PC-9 (cell line): ENCODE results near the gene MASP1. TPM values are rescaled to one million over a fixed set of nuclear protein-coding genes. Genes with fewer than 3 reads are reported as not detected.

Experiments
- BruUV-seq: library from RNA; stranded (reverse); fragments of 400-500 nt; replicated peaks from 2 replicates; lab custom pipeline; 2021; lab: Mats Ljungman, UMichigan
- CTCF ChIA-PET: fragments of 300-600 bp; sonication (Branson Sonifier 250); formaldehyde crosslinking; loops from one replicate; lab custom pipeline; 2022; ENCODE audit warnings: antibody characterized with exemption; lab: Charles Lee
- POLR2A ChIA-PET: fragments of 300-600 bp; sonication (Branson Sonifier 250); formaldehyde crosslinking; loops from one replicate; lab custom pipeline; 2022; ENCODE audit warnings: antibody characterized with exemption; ENCODE audit not compliant: unreplicated experiment; lab: Charles Lee
- DNase-seq, 2 experiments: peaks; one replicate each; pipeline versions ENCODE4 v3.0.0 to v3.0.0-alpha.2; 2015 to 2022; ENCODE audit warnings: mixed read lengths in 1 of 2
- H2AFZ ChIP-seq: fragments of 200-600 bp; sonication (generic); 2 replicates; pipeline ENCODE4 v1.8.1; 2017; ENCODE audit warnings: antibody characterized with exemption
- H3F3A ChIP-seq: fragments of 200-600 bp; sonication (generic); 2 replicates; pipeline ENCODE4 v1.8.1; 2017; ENCODE audit warnings: antibody characterized with exemption, mild to moderate bottlenecking, low read depth; ENCODE audit not compliant: insufficient read depth
- H3K27ac ChIP-seq: fragments of 200-600 bp; sonication (generic); 2 replicates; pipeline ENCODE4 v1.6.1; 2016; ENCODE audit warnings: mixed run types
- H3K27me3 ChIP-seq: fragments of 200-600 bp; sonication (generic); 2 replicates; pipeline ENCODE4 v1.6.1; 2016; ENCODE audit warnings: low read depth, mixed run types; ENCODE audit not compliant: insufficient read depth
- H3K36me3 ChIP-seq: fragments of 200-600 bp; sonication (generic); 2 replicates; pipeline ENCODE4 v1.6.1; 2016; ENCODE audit warnings: low read depth, mixed run types
- H3K4me1 ChIP-seq: fragments of 200-600 bp; sonication (generic); replicated peaks from 2 replicates; pipeline ENCODE4 v1.6.1; 2016; ENCODE audit warnings: mixed run types; ENCODE audit not compliant: insufficient read depth
- H3K4me2 ChIP-seq: fragments of 200-600 bp; sonication (generic); 2 replicates; pipeline ENCODE4 v1.6.1; 2017; ENCODE audit warnings: mixed run types
- H3K4me3 ChIP-seq: fragments of 200-600 bp; sonication (generic); 2 replicates; pipeline ENCODE4 v1.6.1; 2016; ENCODE audit warnings: mixed run types
- H3K79me2 ChIP-seq: fragments of 200-600 bp; sonication (generic); 2 replicates; pipeline ENCODE4 v1.6.1; 2017; ENCODE audit warnings: low read depth, mixed run types
- H3K9me2 ChIP-seq: fragments of 200-600 bp; sonication (generic); 2 replicates; pipeline ENCODE4 v1.8.1; 2017; ENCODE audit warnings: mild to moderate bottlenecking; ENCODE audit not compliant: insufficient read depth
- H3K9me3 ChIP-seq: fragments of 200-600 bp; sonication (generic); 2 replicates; pipeline ENCODE4 v1.8.1; 2016; ENCODE audit warnings: low read depth; ENCODE audit not compliant: insufficient read depth
- H4K20me1 ChIP-seq: fragments of 200-600 bp; sonication (generic); 2 replicates; pipeline ENCODE4 v1.8.1; 2017; ENCODE audit not compliant: insufficient read depth
- EZH2 ChIP-seq: fragments of 200-600 bp; sonication (generic); IDR thresholded peaks from 2 replicates; pipeline ENCODE4 v1.8.0; 2017; ENCODE audit warnings: antibody characterized with exemption, low read depth
- intact Hi-C: fragments of 100-400 bp; cut with micrococcal nuclease; formaldehyde crosslinking; loops from one replicate; pipeline ENCODE4 v1.10.0; 2022; ENCODE audit not compliant: unreplicated experiment
- total RNA-seq: library from RNA; stranded (reverse); gene quantifications from 2 replicates; pipeline ENCODE4 v1.2.3, GENCODE V29; 2021
- TF ChIP-seq, protein P1 (sequence below): fragments of 200-600 bp; sonication (generic); conservative IDR thresholded peaks from 2 replicates; pipeline ENCODE4 v1.6.1; 2017; ENCODE audit warnings: mixed run types, antibody characterized with exemption, mild to moderate bottlenecking, moderate library complexity

MASP1 gene
- total RNA-seq, 1 experiment from 2014 or later: not detected

DNA sequence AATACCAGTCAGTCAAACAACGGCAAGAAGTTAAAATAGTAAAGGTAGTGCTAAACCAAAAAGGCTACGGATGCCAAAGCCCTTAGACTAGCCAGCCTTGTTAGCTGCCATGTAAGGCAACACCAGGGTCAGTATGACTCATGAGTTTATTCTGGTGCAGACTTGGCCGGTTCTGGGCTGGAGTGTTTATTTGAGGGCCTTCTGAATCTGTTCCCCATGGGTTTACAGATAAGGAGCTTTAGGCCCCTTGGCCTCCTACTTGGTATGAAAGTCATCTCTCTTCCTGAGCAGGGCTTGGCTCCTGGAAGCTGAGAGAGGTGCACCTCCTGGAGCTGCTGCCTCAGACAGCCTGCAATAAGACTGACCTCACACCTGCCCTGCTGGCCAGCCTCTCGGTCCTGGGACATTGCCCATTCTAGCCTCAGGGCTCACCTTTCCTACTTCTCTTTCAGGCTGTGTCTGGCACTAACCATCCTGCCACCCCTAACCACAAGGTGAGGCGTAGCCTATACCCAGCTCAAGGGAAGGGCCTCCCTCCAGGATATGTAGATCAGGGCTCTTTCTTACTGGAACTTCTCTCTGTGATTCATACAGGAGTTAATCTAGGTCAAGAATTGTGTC is 104.6 kb downstream of the MASP1 start:
- no TSS peak for BruUV-seq
- Histone ChIP-seq H2AFZ (peak overlapping the region; percentile 41; the same call in 1 of the 2 replicates), H3K79me2 (no peaks in the 10 kb centered on the region), H3K9me3 (peaks cover 12% of the 10 kb centered on the region; the same call in 1 of the 2 replicates), H3K36me3 (no peaks in the 10 kb centered on the region), H4K20me1 (no peaks in the 10 kb centered on the region), H3K4me3 (peak overlapping the region; percentile 16; the same call in 1 of the 2 replicates), H3K4me2 (peak overlapping the region; percentile 75), H3K27ac (peak overlapping the region; percentile 83), H3K9me2 (no peaks in the 10 kb centered on the region), H3K27me3 (no peaks in the 10 kb centered on the region), H3F3A (peaks cover 50% of the 10 kb centered on the region), H3K4me1 (peaks cover 60% of the 10 kb centered on the region)
- ChIA-PET CTCF (interaction anchor here (0.6 to 1.5 kb wide), 9 partner anchors 13 to 590 kb away, joined by 3 to 23 read pairs (median 5); partner anchors contain the start of gene RPL39L), POLR2A (interaction anchor here (0.5 to 1.1 kb wide), 14 partner anchors 12 to 1343 kb away, joined by 3 to 19 read pairs (median 4); partner anchors contain the start of gene RPL39L)
- no peak for TF ChIP-seq EZH2
- TF ChIP-seq, protein P1, sequence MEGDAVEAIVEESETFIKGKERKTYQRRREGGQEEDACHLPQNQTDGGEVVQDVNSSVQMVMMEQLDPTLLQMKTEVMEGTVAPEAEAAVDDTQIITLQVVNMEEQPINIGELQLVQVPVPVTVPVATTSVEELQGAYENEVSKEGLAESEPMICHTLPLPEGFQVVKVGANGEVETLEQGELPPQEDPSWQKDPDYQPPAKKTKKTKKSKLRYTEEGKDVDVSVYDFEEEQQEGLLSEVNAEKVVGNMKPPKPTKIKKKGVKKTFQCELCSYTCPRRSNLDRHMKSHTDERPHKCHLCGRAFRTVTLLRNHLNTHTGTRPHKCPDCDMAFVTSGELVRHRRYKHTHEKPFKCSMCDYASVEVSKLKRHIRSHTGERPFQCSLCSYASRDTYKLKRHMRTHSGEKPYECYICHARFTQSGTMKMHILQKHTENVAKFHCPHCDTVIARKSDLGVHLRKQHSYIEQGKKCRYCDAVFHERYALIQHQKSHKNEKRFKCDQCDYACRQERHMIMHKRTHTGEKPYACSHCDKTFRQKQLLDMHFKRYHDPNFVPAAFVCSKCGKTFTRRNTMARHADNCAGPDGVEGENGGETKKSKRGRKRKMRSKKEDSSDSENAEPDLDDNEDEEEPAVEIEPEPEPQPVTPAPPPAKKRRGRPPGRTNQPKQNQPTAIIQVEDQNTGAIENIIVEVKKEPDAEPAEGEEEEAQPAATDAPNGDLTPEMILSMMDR: 0 out of 2 replicates have a peak, but pooled peaks have one; percentile 11
- intact Hi-C loops: loop anchor here (1.0 to 2.0 kb wide), 6 partner anchors 17 to 48 kb away; partner anchors contain the start of gene RPL39L
- peak; percentile 98 to 100 for DNase-seq

DNA sequence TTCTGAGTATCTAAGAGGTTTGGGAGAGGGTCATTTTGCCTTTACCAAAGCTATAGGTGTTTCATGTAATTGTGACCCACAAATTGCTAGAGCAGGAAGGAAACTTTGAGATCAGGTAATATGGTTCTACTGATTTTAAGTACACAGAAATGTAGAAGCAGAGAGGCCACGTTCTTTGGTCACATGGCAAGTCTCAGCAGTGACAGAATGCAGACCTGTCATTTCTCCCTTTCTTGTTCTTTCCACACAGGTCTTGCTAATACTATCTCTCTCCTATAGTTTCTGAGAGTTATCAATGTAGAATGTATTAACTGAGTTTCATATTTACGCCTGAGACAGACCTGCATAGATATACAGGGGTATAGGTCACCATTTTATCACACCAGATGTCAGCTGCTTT is 105.2 kb downstream of the MASP1 start:
- POLR2A ChIA-PET: interaction anchor here (0.5 to 1.1 kb wide), 8 partner anchors 12 to 559 kb away, joined by 3 to 19 read pairs (median 4); partner anchors contain the start of gene RPL39L
- Histone ChIP-seq H3K9me3 (peaks cover 12% of the 10 kb centered on the region; the same call in 1 of the 2 replicates), H4K20me1 (no peaks in the 10 kb centered on the region), H3K4me3 (peak overlapping the region; percentile 6; the same call in 1 of the 2 replicates), H3K27ac (peak overlapping the region; percentile 83), H3K4me2 (peak overlapping the region; percentile 75), H3K4me1 (peaks cover 60% of the 10 kb centered on the region), H3K79me2 (no peaks in the 10 kb centered on the region), H3F3A (peaks cover 50% of the 10 kb centered on the region), H2AFZ (peak overlapping the region; percentile 41; the same call in 1 of the 2 replicates), H3K27me3 (no peaks in the 10 kb centered on the region), H3K36me3 (no peaks in the 10 kb centered on the region), H3K9me2 (no peaks in the 10 kb centered on the region)
- TF ChIP-seq, protein P1: no peak
- no peak for TF ChIP-seq EZH2
- TSS peak; percentile 47 for BruUV-seq
- intact Hi-C loops: loop anchor here (1.0 to 2.0 kb wide), 2 partner anchors 16 to 26 kb away; no protein-coding TSS in a partner anchor
- DNase-seq: no peak
- CTCF ChIA-PET: interaction anchor here (0.8 to 1.5 kb wide), 8 partner anchors 13 to 337 kb away, joined by 3 to 23 read pairs (median 4); partner anchors contain the start of gene RPL39L

DNA sequence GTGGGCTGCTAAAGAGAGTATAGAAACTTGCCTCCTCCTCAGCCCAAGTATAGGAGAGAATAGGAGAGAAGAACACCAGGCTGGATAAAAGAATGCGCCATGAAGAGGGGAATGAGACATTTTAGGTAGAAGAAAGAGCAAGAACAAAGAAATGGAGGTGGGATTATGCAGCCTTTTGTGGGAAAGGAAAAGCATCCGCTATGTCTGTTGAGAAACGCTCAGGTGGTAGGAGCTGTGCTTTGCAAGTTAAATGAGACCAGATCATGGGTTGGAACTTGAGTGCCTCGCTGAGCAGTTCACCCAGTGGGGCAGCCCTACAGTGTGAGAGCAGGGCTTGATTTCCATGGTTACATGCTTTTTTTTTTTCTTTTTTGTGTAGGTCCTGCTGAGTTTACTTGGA is 105.8 kb downstream of the MASP1 start:
- CTCF ChIA-PET: interaction anchor here (0.6 to 0.9 kb wide), 2 partner anchors 17 to 646 kb away, joined by 3 to 9 read pairs; no protein-coding TSS in a partner anchor
- intact Hi-C loops: loop anchor here (1.0 to 2.0 kb wide), 2 partner anchors 15 to 27 kb away; no protein-coding TSS in a partner anchor
- peak overlapping the region; percentile 83 for H3K27ac ChIP-seq
- peaks cover 12% of the 10 kb centered on the region; the same call in 1 of the 2 replicates for H3K9me3 ChIP-seq
- H3K9me2 ChIP-seq: no peaks in the 10 kb centered on the region
- no peaks in the 10 kb centered on the region for H4K20me1 ChIP-seq
- no TSS peak for BruUV-seq
- H3F3A ChIP-seq: peaks cover 50% of the 10 kb centered on the region
- H3K4me1 ChIP-seq: peaks cover 60% of the 10 kb centered on the region
- H3K36me3 ChIP-seq: no peaks in the 10 kb centered on the region
- no peaks in the 10 kb centered on the region for H3K79me2 ChIP-seq
- H3K4me3 ChIP-seq: no peak overlapping the region
- no peak overlapping the region for H2AFZ ChIP-seq
- TF ChIP-seq EZH2: no peak
- TF ChIP-seq, protein P1: no peak
- DNase-seq: no peak
- POLR2A ChIA-PET: no interaction called here
- H3K4me2 ChIP-seq: peak overlapping the region; percentile 75
- H3K27me3 ChIP-seq: no peaks in the 10 kb centered on the region

Other genes starting within 250 kb of the MASP1 start
- gene RPL39L, start 152.2 kb downstream of the MASP1 start, total RNA-seq: 73.9 and 81.3 TPM in 2 replicates
- not detected in 2 replicates for gene RTP1, start 94.3 kb downstream of the MASP1 start, total RNA-seq
- gene RTP4, start 76.6 kb upstream of the MASP1 start, total RNA-seq: 0.90 and 3.2 TPM in 2 replicates